ENCODE data around the gene PLA2G6.
"Not testable (repeated sequence)": the region's sequence is repeated elsewhere in the genome, so short reads cannot be mapped to it uniquely, and the experiment has no call there.

The PLA2G6 gene

DNA sequence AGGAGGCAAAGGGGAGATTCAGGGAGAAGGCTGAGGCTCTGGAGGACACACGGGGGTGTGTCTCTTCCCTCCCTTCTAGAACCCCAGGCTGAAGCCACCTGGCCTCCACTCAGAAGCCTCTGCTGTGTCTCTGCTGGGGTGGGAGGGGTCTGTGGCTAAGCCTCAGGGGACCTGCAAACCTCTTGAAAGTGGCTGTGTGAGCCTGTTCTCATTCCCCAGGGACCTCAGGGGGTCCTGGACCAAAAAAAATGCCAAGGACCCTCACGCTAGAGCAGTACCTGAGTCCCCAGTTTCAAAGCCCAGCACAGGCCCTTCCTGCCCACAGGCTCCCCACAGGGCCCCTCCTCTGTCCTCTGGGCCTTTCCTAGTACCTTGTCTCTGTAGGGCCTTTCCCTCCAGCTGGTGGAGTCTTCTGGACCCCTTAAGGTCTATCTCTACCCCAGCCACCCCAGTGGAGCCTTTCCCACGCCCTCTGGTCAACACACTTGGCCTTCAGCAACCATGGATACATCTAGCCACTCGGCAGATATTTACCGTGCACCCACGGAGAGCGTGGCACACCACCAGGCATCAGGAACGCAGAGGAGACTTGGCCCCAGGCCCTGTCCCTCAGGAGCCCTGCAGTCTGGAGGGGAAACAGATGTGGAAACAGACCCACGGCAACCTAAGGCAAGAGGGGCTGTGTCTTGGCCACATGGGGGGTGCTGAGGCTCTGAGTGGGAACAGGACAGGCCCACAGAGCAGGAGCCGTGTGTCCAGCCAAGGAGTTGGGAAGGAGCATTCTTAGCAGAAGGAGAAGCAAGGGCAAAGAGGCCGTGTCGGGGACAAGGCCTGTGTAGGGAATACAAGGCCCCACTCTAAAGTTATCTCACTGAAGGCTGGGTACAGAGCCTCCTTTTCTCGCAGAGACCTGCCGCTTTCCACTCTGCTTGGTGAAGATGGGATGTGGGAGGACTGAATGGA, 18.5 kb downstream of the PLA2G6 start:
- DNase-seq, result no peak

- no peak for DNase-seq
Measured at GRCh38 chr22:38155703-38156102, 25.9 kb downstream of the PLA2G6 start.

GRCh38 chr22:38154563-38154915, 27.1 kb downstream of the PLA2G6 start:
- not testable (repeated sequence) for DNase-seq

DNA sequence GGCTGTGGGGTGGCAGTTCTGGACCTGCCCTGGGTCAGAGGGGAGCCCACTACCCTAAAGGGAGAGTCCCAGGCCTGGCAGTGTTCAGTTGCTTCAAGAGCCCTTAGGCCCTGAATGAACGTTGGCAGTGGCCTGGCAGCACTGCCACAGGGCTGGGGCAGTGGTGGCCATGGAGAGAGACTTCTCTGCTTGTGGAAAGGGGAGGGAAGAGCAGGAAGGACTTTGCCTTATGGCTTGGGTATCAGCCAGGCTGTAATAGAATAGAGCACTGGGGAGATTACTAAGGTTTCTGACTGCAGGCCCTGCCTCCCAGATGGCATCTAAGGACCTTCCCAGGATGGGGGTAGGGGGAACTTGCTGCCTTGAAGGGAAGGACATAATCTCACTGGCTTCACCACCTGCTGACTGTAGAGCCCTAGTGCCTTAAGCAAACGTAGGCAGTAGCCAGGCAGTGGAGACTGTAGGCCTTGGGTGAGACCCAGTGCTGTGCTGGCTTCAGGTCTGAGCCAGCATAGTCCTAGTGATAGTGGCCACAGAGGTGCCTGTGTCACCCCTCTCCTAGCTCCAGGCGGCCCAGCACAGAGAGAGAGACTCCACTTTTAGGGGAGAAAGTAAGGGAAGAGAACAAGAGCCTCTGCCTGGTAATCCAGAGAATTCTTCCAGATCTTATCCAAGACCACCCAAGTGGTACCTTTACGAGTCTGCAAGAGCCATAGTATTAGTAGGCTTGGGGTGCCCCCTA, 27.6 kb downstream of the PLA2G6 start:
- no peak for DNase-seq

DNA sequence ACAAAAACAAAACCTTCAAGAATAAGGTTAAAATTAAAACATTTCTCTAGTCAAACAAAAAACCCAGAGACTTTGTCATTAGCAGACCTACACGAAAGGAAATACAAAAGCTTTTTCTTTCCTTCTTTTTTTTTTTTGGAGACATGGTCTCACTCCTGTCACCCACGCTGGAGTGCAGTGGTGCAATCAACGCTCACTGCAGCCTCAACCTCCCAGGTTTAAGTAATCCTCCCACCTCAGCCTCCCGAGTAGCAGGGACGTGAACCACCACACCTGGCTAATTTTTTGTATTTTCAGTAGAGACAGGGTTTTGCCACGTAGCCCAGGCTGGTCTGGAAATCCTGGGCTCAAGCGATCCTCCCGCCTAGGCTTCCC, 30.5 kb downstream of the PLA2G6 start:
- DNase-seq, result no peak

DNA sequence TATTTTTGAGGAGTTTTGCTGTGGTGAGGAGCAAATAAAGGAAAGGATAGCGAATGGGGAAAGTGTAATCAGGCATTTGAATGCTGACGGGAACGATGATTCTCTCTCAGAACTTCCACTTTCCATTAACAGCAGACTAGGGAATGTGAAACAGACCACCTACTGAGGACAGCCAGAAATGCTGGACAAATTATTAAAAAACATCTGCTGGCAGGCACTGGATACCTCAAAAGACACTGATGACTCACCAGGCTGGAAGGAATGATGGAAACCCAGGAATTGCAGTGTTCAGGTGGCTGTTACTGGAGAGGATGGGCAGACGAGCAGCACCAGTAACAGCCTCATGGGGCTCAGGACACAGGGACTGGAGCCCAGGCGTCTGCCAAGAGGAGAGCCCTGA, 33.4 kb downstream of the PLA2G6 start:
- no peak for DNase-seq

DNA sequence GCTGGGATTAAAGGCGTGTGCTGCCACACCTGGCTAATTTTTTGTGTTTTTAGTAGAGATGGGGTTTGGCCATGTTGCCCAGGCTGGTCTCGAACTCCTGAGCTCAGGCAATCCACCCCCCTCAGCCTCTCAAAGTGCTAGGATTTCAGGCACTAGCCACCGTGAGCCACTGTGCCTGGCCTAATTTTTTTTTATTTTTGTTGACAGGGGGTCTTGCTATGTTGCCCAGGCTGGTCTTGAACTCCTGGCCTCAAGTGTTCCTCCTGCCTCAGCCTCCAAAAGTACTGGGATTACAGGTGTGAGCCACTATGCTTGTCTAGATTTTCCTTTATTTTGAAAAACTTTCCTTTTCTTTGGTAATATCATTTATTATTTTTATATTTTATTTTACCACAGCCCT, 35.5 kb downstream of the PLA2G6 start:
- DNase-seq, result not testable (repeated sequence)

GRCh38 chr22:38144025-38144405, 37.6 kb downstream of the PLA2G6 start:
- no peak for DNase-seq

DNA sequence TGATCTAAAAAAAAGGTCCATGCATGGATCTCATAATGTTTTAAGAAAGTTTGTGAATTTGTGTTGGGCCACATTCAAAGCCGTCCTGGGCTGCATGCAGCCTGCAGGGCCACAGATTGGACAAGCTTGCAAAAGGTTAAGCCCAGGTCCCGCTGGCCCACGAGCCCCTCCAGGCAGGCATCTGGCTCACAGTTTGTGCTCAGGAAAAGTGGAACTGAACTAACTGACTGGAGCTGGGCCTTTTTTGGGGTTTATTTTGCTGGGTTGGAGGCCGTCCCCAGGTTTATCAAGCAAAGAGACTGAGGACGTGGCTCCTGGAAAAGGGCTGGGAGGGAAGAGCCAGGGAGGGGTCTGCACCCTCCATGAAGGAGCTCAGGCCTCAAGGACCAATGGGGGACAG, 39.0 kb downstream of the PLA2G6 start:
- no peak for DNase-seq

DNA sequence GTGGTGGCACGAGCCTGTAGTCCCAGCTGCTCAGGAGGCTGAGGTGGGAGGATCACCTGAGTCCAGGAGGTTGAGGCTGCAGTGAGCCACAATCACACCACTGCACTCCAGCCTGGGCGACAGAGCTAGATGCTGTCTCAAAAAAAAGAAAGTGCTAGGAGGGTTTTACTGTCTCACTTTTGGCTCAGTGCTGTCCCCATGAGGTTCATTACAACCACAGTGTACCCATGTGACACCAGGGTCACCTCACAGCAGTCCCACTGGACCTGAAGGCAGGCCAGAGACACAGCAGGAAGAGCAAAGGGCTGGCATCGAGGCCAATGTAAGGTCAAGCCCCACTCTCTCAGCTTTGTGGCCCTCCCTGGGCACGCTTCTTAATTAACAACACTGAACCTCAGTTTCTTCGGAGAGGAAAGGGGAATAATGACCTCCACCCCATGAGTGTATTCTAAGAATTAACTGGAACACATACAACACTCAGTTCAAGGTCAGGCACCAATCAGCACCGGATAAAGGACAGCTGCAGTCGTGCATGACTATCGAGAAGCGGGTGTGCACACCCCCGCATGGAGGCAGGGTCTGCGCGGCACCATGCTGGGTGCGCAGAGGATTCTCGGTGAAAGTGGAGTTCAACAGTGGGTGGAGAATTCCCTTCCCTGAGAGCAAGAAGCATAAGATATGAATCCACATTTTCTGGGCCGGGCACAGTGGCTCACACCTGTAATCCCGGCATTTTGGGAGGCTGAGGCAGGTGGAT, 40.2 kb downstream of the PLA2G6 start:
- no peak for DNase-seq

GRCh38 chr22:38139901-38140300, 41.7 kb downstream of the PLA2G6 start:
- no peak for DNase-seq

DNA sequence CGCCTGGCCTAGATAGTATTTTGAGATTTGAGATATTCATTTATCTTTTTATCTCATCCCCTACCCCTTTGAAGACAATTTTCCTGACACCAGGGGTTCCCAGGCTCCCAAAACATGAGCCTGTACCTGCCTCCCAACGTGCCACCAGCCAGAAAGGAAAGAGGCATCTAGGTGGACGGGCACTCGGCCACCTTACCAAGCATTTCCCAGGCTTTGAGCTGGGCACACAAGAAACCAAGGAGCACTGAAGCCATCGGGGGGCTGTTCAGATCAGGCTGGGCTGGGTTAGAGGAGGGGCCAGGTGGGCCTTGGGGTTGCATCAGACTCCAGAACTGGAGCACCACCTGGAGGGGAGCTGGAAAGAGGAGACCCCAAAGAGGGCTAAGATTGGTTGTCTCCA, 42.7 kb downstream of the PLA2G6 start:
- DNase-seq, result no peak

DNA sequence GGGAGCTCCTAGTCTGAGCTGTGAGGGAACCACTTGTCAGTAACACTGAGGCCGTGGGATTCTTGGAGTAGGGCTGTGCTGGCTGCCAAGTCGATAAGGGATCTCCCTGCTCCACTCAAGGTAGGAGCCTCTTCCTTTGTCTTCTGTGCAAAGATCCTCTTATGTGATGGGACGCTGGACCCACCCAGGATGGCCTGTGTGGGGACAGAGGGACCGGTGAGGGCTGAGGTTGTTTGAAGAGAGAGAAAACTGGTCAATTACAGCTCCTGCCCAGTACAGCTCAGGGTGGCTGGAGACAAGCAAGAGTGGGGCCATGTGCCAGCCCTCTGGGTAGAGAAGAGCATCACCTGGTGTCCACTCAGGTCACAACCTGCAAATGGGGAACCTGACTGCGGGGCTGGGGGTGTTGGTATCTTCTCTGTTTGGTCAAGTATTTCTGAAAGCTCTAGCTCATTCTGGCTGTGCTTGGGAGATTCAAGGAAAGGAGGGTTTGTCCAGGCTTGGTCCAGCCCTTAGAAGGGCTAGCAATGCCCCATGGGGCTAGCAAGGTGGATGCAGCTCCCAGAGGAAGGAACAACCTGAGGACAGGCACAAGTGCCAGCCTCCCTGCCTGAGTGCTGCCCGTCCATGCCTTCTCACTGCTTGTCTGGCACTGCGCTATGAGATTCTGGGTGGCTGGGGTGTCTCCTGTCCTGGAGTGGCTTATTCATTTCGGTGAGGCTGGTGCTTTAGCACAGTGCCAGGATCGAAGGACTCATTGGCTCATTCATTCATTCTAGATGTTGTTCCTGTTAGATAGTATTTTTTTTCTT, 43.5 kb downstream of the PLA2G6 start:
- DNase-seq, result no peak

DNA sequence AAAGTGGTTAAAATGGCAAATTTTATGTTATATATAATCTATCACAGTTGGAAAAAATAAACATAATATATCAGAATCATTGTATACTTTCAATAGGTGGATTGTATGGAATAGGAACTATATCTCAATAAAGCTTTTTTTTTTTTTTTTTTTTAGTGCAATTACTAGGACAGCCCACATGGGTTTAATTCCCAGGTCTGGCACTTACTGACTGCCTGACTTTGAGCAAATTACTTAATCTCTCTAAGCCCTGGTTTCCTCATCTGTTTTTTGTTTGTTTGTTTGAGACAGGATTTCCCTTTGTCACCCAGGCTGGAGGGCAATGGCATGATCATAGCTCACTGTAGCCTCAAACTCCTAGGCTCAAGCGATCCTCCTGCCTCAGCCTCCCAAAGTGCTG, 45.0 kb downstream of the PLA2G6 start:
- no peak for DNase-seq

DNA sequence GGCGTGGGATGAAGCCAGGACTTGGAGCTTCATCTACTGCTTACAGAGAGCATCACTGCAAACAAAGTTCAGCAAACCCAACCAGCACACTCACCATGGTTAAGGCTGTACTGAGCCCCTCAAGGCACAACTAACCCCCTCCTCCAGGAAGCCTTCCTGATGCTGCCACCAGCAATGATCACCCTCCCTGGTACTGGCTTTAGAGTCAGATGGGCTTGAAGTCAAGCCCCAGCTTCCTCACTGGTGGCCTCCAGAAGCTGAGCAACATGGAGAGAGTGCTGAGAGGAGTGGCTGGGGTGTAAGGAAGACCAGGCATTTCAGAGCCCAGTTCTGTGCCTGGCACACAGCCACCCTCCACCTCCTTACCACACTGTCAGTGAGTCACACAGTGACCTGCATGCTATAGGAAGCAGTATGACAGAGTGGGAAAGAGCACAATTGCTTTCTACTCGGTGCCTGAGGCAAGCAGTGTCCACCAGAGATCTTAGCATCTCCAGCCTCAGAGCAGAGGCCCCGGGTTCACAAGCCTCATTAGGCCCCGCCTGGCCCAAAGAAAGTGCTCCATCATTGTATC, 46.4 kb downstream of the PLA2G6 start:
- DNase-seq, result no peak

DNA sequence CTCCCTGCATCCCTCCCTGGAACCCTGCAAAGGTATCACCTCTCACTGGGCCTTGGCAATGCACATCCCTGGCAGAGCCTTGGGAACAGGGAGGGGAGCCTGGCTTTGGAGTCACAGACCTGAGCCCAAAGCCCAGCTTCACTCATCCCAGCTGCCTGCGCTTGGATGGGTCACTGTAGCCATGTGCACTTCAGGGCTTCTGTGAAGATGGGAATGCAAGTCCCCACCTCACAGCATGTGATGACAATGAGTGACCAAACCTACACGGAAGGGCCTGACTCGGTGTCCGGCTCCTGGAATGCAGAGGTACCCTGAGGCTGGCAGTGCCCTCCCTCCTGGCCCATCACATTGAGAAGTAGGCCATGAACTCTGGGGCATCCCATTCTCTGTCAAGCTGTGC, 48.3 kb downstream of the PLA2G6 start:
- DNase-seq, result no peak

GRCh38 chr22:38132794-38133193, 48.8 kb downstream of the PLA2G6 start:
- no peak for DNase-seq

GRCh38 chr22:38132136-38132535, 49.5 kb downstream of the PLA2G6 start:
- DNase-seq, result no peak

DNA sequence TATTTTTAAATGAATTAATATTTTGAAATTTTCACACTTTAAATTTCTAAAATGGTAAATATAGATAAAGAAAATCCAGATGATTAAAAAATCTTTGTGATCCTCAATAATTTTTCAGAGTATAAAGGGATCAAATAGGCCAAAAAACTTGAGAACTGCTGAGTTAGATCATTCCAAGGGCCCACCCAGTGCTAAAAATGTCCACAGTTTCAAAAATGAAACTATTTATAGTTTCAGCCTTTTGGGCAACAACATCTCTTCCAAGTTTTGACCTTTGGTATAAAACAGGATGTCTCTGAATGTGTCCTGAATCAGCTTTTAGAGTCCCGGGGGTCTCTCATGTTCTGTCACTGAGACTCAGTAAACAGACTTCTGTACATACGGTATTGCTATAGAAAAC, 50.2 kb downstream of the PLA2G6 start:
- DNase-seq, result no peak

DNA sequence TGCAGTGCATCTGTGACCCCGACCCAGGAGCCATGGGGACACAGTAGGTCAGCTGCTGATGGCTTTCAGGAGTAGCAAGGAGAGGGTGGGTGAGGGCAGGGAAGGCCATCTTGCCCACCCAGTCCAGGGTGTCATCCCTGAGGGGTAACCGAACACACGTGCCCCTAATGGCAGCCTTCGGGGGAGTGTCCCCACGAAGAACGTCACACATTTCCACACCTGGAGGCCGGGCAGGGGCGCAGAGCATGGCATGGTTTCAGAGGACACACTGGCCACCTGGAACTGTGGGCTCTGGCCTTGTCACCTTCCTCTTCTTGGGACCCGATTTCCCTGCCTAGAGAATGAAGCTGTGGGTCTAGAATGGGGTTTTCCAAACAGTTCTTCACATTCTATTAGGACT, 51.8 kb downstream of the PLA2G6 start:
- DNase-seq, result no peak

GRCh38 chr22:38129021-38129420, 52.6 kb downstream of the PLA2G6 start:
- DNase-seq, result no peak

DNA sequence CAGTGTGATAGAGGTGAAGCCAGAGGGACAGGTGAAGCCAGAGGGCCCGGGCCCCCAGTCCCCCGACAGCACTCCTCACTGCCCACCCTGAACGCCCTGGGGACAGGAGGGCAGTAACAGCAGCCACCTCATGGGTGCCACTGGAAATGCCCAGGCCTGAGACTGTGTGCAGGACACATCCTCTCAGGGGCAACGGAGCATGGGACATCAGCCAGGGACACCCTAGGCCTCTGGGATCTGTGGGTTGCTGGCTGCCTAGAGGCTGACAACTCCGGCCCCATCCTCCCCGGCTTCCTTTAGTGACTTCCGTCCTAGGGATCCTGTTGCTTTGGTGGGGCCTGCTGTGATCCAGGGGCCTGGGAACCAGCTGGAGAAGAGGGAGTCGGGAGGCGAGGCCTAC, 53.8 kb downstream of the PLA2G6 start:
- DNase-seq, result no peak

All from activated CD4-positive, CD25-positive, alpha-beta regulatory T cell treated with anti-CD3 and anti-CD28 coated beads, Interleukin-2, amount 50 U/mL, for 72 hours (primary cell).